Psoas muscle (tissue), 8 donors: ENCODE measurements around the gene UGT3A1. TPM values are rescaled to one million over a fixed set of nuclear protein-coding genes. Genes with fewer than 3 reads are reported as not detected.

Experiments
- ATAC-seq, 4 donors: fragments of 200-7000 bp; cut with Tn5 transposase; one replicate each; pipeline ENCODE4 v1.9.1; 2020; ENCODE audit warnings: moderate library complexity in 3 of 4, mild to moderate bottlenecking in 2 of 4
- DNase-seq, 2 donors: peaks; one replicate each; pipeline ENCODE4 v3.0.0-alpha.2; 2020
- H3K27ac ChIP-seq: fragments of 200-600 bp; one replicate; pipeline ENCODE4 v1.8.0; 2022
- H3K27me3 ChIP-seq, 3 donors: fragments of 200-600 bp in 1 of 3; one replicate each; pipeline versions ENCODE4 v1.6.1 to v1.8.0; 2013 to 2022; ENCODE audit warnings: low read length in 2 of 3, mild to moderate bottlenecking in 2 of 3, moderate library complexity in 1 of 3; ENCODE audit not compliant: insufficient read depth in 3 of 3
- H3K36me3 ChIP-seq, 2 donors: fragments of 200-600 bp in 1 of 2; one replicate each; pipeline versions ENCODE4 v1.6.1 to v1.8.0; 2013 to 2022; ENCODE audit warnings: low read depth in 1 of 2, mild to moderate bottlenecking in 1 of 2, moderate library complexity in 1 of 2; ENCODE audit not compliant: insufficient read depth in 1 of 2
- H3K4me1 ChIP-seq: fragments of 200-600 bp; one replicate; pipeline ENCODE4 v1.8.0; 2022
- H3K4me3 ChIP-seq: fragments of 200-600 bp; one replicate; pipeline ENCODE4 v1.8.0; 2022; ENCODE audit warnings: mild to moderate bottlenecking
- H3K9me3 ChIP-seq: fragments of 200-600 bp; one replicate; pipeline ENCODE4 v1.8.0; 2022
- WGBS, 3 donors: extraction: QIAGEN DNeasy Blood & Tissue Kit; methylation state at CpG; one replicate each; pipeline versions ENCODE4 v1.1.6 to v1.1.7; 2013; 5-methylcytosine and 5-hydroxymethylcytosine counted together
- intact Hi-C, 2 donors: fragments of 100-400 bp; cut with DNase I; formaldehyde crosslinking; loops; one replicate each; pipeline versions ENCODE4 v1.11.0 to v1.14.2; 2022
- polyA plus RNA-seq, 3 donors: library from polyadenylated mRNA; stranded (reverse); fragments of 200-250 nt; gene quantifications; one replicate each; pipeline ENCODE4 v1.2.3, GENCODE V29; 2013
- total RNA-seq, 4 donors: library from RNA; stranded (reverse); fragmentation: NEBNext Ultra II Directional in 2 of 4; extraction: Animal tissue kit (Norgen Biotek cat#: 25700) in 2 of 4; gene quantifications; one replicate each; pipeline versions ENCODE4 v1.2.1 to v1.2.4, GENCODE V29; 2021 to 2023
- TF ChIP-seq, protein P1 (sequence below): fragments of 200-600 bp; IDR thresholded peaks from one replicate; pipeline ENCODE4 v1.8.0; 2022; ENCODE audit warnings: antibody characterized with exemption
- donor health status: healthy with polysubstance abuse.
- donor health status: DM: no; HTN: no; CAD: no; lungs with moderate emphysema.
- donor health status: Bipolar disorder and iron deficiency.
- donor health status: healthy.
- donor health status: DM: yes; HTN: yes; CAD: no.
- donor health status: DM: no; HTN: no; CAD: no.
- donor health status: DM: no; HTN: no; CAD: no.
- donor health status: DM: yes; HTN: yes; CAD: no.

UGT3A1 gene
- total and polyA plus RNA-seq, 7 donors: 0.21 to 4.1 (median 0.67) TPM

DNA sequence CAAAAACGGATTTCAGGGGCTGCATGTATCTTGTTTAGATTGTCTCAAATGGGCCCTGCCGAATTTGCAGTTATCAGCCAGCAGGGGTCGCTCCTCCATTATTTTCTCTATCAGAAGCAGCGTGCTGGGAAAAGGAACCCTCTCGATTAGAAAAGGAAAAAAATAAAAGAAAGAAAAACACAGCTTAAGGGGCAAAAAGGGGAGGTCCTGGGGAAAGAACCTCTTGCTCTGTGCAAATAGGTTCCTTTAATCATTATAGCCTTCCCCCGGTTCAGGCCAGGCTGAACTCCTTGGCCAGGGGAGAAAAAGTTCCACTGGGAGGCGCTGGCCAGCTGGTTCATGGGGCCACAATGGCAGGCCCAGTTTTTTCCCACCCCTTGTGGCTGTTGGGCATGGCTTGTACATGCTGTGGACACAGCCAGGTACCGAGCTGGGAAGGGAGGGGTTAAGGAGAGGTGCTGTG is 27.8 kb downstream of the UGT3A1 start:
- no peak overlapping the region for H3K27ac ChIP-seq
- TF ChIP-seq, protein P1, sequence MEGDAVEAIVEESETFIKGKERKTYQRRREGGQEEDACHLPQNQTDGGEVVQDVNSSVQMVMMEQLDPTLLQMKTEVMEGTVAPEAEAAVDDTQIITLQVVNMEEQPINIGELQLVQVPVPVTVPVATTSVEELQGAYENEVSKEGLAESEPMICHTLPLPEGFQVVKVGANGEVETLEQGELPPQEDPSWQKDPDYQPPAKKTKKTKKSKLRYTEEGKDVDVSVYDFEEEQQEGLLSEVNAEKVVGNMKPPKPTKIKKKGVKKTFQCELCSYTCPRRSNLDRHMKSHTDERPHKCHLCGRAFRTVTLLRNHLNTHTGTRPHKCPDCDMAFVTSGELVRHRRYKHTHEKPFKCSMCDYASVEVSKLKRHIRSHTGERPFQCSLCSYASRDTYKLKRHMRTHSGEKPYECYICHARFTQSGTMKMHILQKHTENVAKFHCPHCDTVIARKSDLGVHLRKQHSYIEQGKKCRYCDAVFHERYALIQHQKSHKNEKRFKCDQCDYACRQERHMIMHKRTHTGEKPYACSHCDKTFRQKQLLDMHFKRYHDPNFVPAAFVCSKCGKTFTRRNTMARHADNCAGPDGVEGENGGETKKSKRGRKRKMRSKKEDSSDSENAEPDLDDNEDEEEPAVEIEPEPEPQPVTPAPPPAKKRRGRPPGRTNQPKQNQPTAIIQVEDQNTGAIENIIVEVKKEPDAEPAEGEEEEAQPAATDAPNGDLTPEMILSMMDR: peak; percentile 73
- WGBS, 3 donors: 45 to 50% (median 50%) methylated on average over 8 of the region's 8 CpGs
- intact Hi-C loops: loop anchor here (2.0 kb wide), 2 partner anchors 77 to 125 kb away; no protein-coding TSS in a partner anchor
- H3K4me3 ChIP-seq: peak overlapping the region; percentile 29
- DNase-seq (no peak), ATAC-seq (peak in 2 of 4 donors; percentile 66 to 71)
- H3K36me3 ChIP-seq: no peaks in the 10 kb centered on the region
- H3K9me3 ChIP-seq: no peaks in the 10 kb centered on the region
- no peaks in the 10 kb centered on the region for H3K4me1 ChIP-seq
- no peaks in the 10 kb centered on the region for H3K27me3 ChIP-seq

GRCh38 chr5:35960328-35960727 is 30.9 kb downstream of the UGT3A1 start:
- no peak for ATAC-seq
- intact Hi-C loops: no loop called here
- no peak for DNase-seq
- no peaks in the 10 kb centered on the region for H3K9me3 ChIP-seq
- WGBS, 3 donors: 59 to 79% (median 70%) methylated on average over 7 of the region's 7 CpGs
- TF ChIP-seq, protein P1: no peak
- H3K4me3 ChIP-seq: no peak overlapping the region
- no peak overlapping the region for H3K27ac ChIP-seq
- H3K27me3 ChIP-seq: no peaks in the 10 kb centered on the region
- H3K4me1 ChIP-seq: no peaks in the 10 kb centered on the region
- H3K36me3 ChIP-seq: peaks cover 0 to 2% of the 10 kb centered on the region in 2 donors

DNA sequence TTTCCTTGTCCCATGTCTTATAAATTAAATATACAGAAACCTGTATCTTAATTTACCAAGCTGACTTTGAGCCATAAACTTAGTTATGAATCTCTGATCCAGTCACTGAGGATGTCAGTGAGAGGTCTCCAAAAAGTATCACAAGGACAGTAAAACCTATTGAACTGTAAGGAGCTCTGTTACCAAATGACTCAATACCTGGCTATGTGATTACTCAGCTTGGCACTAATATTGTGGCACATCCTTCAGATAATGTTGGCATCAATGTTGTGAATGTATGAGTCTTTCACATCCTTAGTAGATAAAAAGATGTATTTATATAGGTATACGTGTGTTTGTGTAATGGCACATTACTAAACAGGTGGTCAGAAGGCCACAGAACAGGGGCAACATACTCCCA is 34.8 kb downstream of the UGT3A1 start:
- DNase-seq (no peak), ATAC-seq (no peak)
- Histone ChIP-seq H3K27me3 (no peaks in the 10 kb centered on the region), H3K4me3 (no peak overlapping the region), H3K36me3 (peaks cover 0 to 2% of the 10 kb centered on the region in 2 donors), H3K9me3 (no peaks in the 10 kb centered on the region), H3K27ac (no peak overlapping the region), H3K4me1 (no peaks in the 10 kb centered on the region)
- TF ChIP-seq, protein P1: no peak
- 93 to 97% (median 93%) methylated on average over 1 of the region's 1 CpG for WGBS, 3 donors
- intact Hi-C loops: no loop called here

GRCh38 chr5:35954175-35954574 is 37.0 kb downstream of the UGT3A1 start:
- Histone ChIP-seq H3K9me3 (no peaks in the 10 kb centered on the region), H3K4me3 (no peak overlapping the region), H3K36me3 (peaks cover 0 to 2% of the 10 kb centered on the region in 2 donors), H3K27me3 (no peaks in the 10 kb centered on the region), H3K4me1 (no peaks in the 10 kb centered on the region), H3K27ac (no peak overlapping the region)
- ATAC-seq: no peak
- intact Hi-C loops: no loop called here
- 72 to 85% (median 83%) methylated on average over 9 of the region's 9 CpGs for WGBS, 3 donors
- TF ChIP-seq, protein P1: no peak
- peak in 1 of 2 donors; percentile 7 for DNase-seq

DNA sequence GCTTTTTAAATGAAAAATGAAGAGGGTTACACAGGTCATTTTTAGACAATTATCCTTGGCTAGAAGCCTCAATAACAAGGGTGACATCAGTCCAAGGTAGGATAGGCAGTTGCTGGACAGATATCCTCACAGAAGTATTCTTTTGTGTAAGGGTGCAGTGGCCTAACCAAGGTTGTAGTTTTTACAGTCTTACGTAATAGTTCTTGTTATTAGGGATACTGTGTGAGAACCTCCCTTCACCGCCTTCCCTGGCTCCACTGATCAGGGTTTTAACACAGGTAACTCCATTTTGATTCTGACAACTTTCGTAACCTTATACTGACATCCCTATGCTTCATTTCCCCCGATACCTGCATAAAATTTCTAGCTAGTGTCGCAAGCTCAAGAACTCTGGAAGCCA is 44.1 kb downstream of the UGT3A1 start:
- TF ChIP-seq, protein P1: no peak
- H3K4me3 ChIP-seq: no peak overlapping the region
- H3K9me3 ChIP-seq: no peaks in the 10 kb centered on the region
- no peak overlapping the region for H3K27ac ChIP-seq
- H3K27me3 ChIP-seq: no peaks in the 10 kb centered on the region
- intact Hi-C loops: no loop called here
- H3K4me1 ChIP-seq: no peaks in the 10 kb centered on the region
- 72 to 74% (median 73%) methylated on average over 5 of the region's 5 CpGs for WGBS, 3 donors
- DNase-seq: no peak
- H3K36me3 ChIP-seq: no peaks in the 10 kb centered on the region
- ATAC-seq: no peak
